Activated CD8-positive, alpha-beta T cell treated with anti-CD3 and anti-CD28 coated beads, Interleukin-2, amount 10 ng/mL, durations not matched to agents 7 days and 5 days (primary cell): ENCODE data around the gene EPDR1. TPM values are rescaled to one million over a fixed set of nuclear protein-coding genes. Genes with fewer than 3 reads are reported as not detected.

Experiments used
- ATAC-seq: fragments of 150-1000 bp; cut with Tn5 transposase; one replicate; pipeline ENCODE4 v1.10.0; 2021; ENCODE audit warnings: moderate library complexity
- CTCF ChIA-PET: fragments of 350-600 bp; sonication (Branson Sonifier 250); formaldehyde crosslinking; loops from one replicate; lab custom pipeline; 2021; ENCODE audit warnings: antibody characterized with exemption; lab: Charles Lee
- POLR2A ChIA-PET: fragments of 350-600 bp; sonication (Branson Sonifier 250); formaldehyde crosslinking; loops from one replicate; lab custom pipeline; 2021; ENCODE audit warnings: antibody characterized with exemption; lab: Charles Lee
- DNase-seq: peaks from one replicate; pipeline ENCODE4 v3.0.0-alpha.2; 2020
- H3K27ac Mint-ChIP-seq: one replicate; pipeline ENCODE4 v1.8.0; 2021; ENCODE audit warnings: mild to moderate bottlenecking, mixed read lengths
- H3K27me3 Mint-ChIP-seq: one replicate; pipeline ENCODE4 v1.8.0; 2021; ENCODE audit warnings: low read depth, mixed read lengths
- H3K36me3 Mint-ChIP-seq: one replicate; pipeline ENCODE4 v1.8.0; 2021; ENCODE audit warnings: low read depth, mixed read lengths
- H3K4me1 Mint-ChIP-seq: one replicate; pipeline ENCODE4 v1.8.0; 2021; ENCODE audit warnings: low read depth, mixed read lengths
- H3K4me3 Mint-ChIP-seq: one replicate; pipeline ENCODE4 v1.8.0; 2021; ENCODE audit warnings: mild to moderate bottlenecking, mixed read lengths
- H3K9me3 Mint-ChIP-seq: one replicate; pipeline ENCODE4 v1.8.0; 2022; ENCODE audit warnings: mixed read lengths; ENCODE audit not compliant: insufficient read depth
- total RNA-seq, 2 experiments: library from RNA; stranded (reverse); gene quantifications; one replicate each; pipeline ENCODE4 v1.2.3, GENCODE V29; 2021

The EPDR1 gene
- total RNA-seq, 2 experiments from 2014 or later, result 0.52 to 1.0 TPM

DNA sequence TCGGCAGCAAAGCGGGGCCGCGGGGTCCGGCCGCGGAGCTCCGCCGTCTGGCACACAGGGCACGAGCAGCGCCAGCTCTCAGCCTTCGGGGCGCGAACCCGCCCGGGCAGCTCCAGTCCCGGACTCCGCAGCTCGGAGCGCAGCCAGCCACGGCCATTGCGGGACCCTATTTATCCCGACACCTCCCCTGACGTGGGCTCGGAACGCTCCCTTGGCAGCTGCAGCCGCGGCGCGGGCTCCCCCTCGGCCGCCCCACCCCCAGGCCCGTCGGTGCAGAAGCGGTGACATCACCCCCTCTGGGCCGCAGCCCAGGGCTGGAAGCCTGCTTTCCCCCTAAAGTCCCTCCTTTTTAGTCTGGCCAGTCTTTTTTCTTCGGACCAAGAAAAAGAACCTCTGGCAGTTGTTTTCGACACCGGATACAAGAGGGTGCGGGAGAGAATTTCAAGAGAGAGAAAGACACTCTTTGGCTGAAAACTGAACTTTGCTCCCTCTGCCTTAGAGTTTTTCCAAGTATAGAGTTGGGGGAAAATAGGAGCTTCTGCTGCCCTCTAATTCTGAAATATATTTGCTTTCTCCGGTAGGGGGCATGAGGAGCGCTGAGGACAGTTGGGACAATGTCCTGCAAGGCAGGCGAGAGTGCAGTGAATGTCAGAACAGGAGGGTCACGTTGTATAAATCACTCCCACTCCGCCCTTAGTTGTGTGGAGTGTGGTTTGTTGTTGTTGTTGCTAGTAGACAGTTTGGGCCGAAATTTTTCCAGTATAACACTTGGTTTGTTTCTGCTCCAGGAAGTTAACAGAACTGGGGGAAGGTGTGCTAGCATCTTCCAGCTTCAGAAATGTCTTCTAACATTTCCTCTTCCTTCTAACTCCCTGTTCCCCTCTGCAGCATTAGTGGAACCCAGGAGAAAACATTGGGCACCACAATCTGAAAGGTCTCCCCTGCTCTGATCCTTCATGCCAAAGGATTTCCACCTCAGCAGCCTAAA lies 3.5 kb upstream of the EPDR1 start, which contains the start of gene SFRP4:
Gene SFRP4, minus strand, starts transcription at position 145 of the 988 bp plus-strand sequence. CDS start 280 bp downstream, outside the sequence.
- peak within 1 kb of the TSS; percentile 51 for H3K4me3 Mint-ChIP-seq
- H3K36me3 Mint-ChIP-seq, result no peaks in the 10 kb centered on the region
- POLR2A ChIA-PET, result interaction anchor here (0.6 kb wide), 1 partner anchor 12 kb away, joined by 4 read pairs; no protein-coding TSS in a partner anchor
- peak; percentile 32 for ATAC-seq
- DNase-seq, result peak; percentile 23
- H3K4me1 Mint-ChIP-seq, result peaks cover 27% of the 10 kb centered on the region
- no peaks in the 10 kb centered on the region for H3K9me3 Mint-ChIP-seq
- H3K27me3 Mint-ChIP-seq, result peaks cover 61% of the 10 kb centered on the region
- H3K27ac Mint-ChIP-seq, result no peak within 1 kb of the TSS
- CTCF ChIA-PET, result interaction anchor here (0.6 to 2.0 kb wide), 10 partner anchors 9 to 451 kb away, joined by 3 to 6 read pairs (median 4); no protein-coding TSS in a partner anchor

DNA sequence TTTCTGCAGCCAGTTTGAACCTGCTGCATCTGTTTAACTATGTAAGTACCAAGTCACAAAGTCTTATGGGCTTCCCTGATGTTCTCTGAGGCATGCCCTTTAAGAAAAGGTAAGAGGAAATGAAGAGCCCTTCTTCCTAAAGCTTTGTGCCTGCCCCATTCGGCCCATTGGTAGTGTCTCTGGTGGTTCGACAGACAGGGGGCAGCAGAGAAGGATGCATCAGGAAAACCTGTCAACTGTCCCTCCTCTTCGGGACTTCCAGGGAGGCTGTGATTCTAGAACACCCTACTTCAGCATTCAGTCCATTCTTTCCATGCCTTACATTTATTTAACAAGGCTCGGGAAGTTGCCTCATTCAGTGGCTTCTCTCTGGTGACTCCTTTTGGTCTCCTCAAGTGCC lies 1.9 kb upstream of the EPDR1 start:
- peaks cover 60% of the 10 kb centered on the region for H3K27me3 Mint-ChIP-seq
- POLR2A ChIA-PET, result no interaction called here
- CTCF ChIA-PET, result interaction anchor here (1.2 to 2.0 kb wide), 5 partner anchors 15 to 451 kb away, joined by 3 to 5 read pairs (median 4); no protein-coding TSS in a partner anchor
- no peaks in the 10 kb centered on the region for H3K36me3 Mint-ChIP-seq
- DNase-seq (no peak), ATAC-seq (no peak)
- no peaks in the 10 kb centered on the region for H3K9me3 Mint-ChIP-seq
- no peak overlapping the region for H3K4me3 Mint-ChIP-seq
- peaks cover 28% of the 10 kb centered on the region for H3K4me1 Mint-ChIP-seq
- no peak overlapping the region for H3K27ac Mint-ChIP-seq

DNA sequence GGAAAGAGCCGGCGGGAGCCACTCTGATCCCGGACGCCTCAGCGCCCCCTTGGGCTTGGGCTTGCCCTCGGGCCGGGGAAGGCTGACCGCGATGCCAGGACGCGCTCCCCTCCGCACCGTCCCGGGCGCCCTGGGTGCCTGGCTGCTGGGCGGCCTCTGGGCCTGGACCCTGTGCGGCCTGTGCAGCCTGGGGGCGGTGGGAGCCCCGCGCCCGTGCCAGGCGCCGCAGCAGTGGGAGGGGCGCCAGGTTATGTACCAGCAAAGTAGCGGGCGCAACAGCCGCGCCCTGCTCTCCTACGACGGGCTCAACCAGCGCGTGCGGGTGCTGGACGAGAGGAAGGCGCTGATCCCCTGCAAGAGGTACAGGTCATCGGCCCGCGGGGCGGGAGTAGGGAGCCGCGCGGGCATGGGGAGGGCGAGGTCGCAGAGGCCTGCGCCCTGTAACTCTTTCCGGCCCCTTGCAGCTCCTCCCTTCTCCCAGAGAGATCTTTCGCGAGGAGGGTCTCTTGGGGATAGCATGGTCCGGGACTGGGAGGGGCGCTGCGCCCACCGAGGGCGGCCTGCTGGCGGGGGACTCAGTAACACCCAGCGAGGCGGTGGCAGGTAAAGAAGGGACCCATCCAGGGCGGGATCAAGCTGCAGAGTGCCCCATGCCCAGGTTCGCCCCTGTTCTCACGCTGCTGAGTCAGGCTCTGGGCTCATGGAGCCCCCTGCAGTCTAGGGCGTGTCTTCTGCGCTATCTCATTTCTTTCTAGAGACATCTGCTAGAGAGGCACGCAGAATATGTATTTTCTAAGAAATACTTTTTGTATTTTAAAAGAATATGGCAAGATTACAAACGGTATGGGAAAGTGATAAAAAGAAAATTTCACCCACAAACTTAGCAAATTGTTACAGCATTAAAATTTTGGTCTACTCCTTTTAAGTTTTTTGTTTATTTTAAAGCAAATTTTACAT lies 687 bp downstream of the EPDR1 start:
- POLR2A ChIA-PET, result interaction anchor here (0.7 kb wide), 1 partner anchor 50 kb away, joined by 3 read pairs; no protein-coding TSS in a partner anchor
- CTCF ChIA-PET, result interaction anchor here (0.7 to 2.0 kb wide), 3 partner anchors 13 to 295 kb away, joined by 3 to 10 read pairs (median 4); no protein-coding TSS in a partner anchor
- Mint-ChIP-seq H3K27ac (no peak overlapping the region), H3K4me1 (peaks cover 23% of the 10 kb centered on the region), H3K27me3 (peaks cover 42% of the 10 kb centered on the region), H3K36me3 (no peaks in the 10 kb centered on the region), H3K9me3 (no peaks in the 10 kb centered on the region), H3K4me3 (peak overlapping the region; percentile 73)
- peak; percentile 65 for ATAC-seq
- peak; percentile 45 for DNase-seq

DNA sequence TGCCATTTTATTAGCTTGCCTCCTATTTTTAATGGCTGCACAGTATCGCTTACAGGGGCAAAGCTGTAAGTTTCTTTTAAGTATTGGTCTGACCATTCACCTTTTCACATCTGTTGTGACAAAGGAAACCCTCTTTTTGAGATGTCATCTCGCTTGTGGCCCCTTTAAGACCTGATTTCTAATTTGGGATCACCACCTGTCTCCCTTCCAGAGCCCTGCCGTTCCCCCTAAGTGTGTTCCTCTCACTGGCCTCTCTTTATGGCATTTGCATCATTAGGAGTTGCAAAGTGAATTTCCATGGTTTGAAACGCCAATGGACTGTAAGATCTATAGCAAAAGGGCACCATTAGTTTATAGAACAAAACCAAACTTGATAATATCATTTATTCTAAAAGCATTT lies 1.4 kb downstream of the EPDR1 start:
- Mint-ChIP-seq H3K4me3 (no peak overlapping the region), H3K36me3 (no peaks in the 10 kb centered on the region), H3K4me1 (peaks cover 19% of the 10 kb centered on the region), H3K9me3 (no peaks in the 10 kb centered on the region), H3K27me3 (peaks cover 40% of the 10 kb centered on the region), H3K27ac (no peak overlapping the region)
- no peak for ATAC-seq
- no peak for DNase-seq
- CTCF ChIA-PET, result interaction anchor here (0.7 to 2.0 kb wide), 2 partner anchors 20 to 294 kb away, joined by 3 to 10 read pairs; no protein-coding TSS in a partner anchor
- POLR2A ChIA-PET, result no interaction called here

DNA sequence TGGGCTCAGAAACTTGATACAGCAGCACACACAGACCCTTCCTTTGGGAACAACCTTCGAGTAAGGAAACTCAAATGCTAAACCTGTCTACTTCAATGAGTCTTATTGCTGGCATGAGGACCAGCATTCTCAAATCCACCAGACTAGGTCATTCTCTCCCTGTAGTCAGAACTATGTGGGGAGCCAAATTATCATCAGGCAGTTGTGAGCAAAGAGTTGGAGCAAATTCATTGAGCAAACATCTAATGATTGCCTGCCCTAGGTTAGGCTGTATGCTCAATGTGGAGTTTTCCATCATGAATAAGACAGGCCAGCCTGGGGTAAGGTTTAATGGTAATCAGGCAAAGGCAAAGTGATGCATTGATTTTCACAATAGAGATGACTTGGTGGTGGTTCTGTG lies 3.6 kb downstream of the EPDR1 start:
- H3K36me3 Mint-ChIP-seq, result no peaks in the 10 kb centered on the region
- no peaks in the 10 kb centered on the region for H3K9me3 Mint-ChIP-seq
- H3K4me3 Mint-ChIP-seq, result no peak overlapping the region
- H3K27ac Mint-ChIP-seq, result no peak overlapping the region
- H3K27me3 Mint-ChIP-seq, result peaks cover 25% of the 10 kb centered on the region
- peaks cover 12% of the 10 kb centered on the region for H3K4me1 Mint-ChIP-seq
- CTCF ChIA-PET, result no interaction called here
- DNase-seq (no peak), ATAC-seq (no peak)
- POLR2A ChIA-PET, result no interaction called here

DNA sequence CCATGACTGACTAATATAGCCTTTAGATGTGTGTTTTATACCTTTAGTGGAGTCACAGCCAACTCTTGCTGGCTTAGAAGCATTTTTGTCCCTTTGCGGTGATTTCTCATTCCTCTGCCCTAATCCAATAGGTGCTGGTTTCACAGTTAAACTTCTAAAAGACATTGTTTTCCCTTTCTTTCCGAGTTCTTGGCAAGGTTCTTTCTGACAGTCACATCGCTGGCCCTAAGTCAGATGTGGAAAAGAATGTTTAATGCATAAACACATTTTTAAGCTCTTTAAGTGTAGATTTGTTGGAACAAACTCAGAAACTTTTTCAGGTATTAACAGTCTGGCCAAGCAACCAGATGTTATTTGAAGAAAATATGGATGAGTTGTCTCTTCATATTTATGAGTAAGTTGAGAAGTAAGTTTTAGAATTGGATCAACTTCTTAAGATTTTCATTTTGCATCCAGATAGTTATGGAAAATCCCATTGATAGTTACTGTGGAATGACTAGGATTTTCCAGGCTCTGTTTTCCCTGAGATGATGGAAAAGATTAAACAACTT lies 4.1 kb downstream of the EPDR1 start:
- Mint-ChIP-seq H3K27me3 (peaks cover 20% of the 10 kb centered on the region), H3K4me3 (no peak overlapping the region), H3K27ac (no peak overlapping the region), H3K9me3 (no peaks in the 10 kb centered on the region), H3K36me3 (no peaks in the 10 kb centered on the region), H3K4me1 (peaks cover 12% of the 10 kb centered on the region)
- no peak for DNase-seq
- ATAC-seq, result no peak
- ChIA-PET POLR2A (no interaction called here), CTCF (no interaction called here)

DNA sequence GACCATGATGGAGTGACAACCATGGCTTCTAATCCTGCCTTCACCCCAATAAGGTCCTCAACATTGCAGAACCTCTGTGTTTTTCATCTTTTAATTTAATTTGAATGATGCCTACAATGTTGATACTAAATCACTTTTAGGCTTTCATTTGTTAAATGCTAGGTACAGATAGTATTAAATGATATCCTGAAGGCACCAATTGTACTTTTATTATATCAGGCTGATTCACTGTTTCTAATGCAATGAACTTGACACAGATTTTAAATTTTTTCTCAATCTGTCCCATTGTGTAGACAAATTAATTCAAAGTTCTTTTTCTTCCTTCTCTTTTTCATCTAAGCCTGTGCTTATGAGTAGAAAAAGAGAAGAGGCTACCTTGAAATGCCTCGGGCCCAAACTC lies 5.2 kb downstream of the EPDR1 start:
- ATAC-seq (no peak), DNase-seq (no peak)
- peaks cover 7% of the 10 kb centered on the region for H3K4me1 Mint-ChIP-seq
- ChIA-PET CTCF (no interaction called here), POLR2A (no interaction called here)
- no peak overlapping the region for H3K4me3 Mint-ChIP-seq
- H3K27me3 Mint-ChIP-seq, result peaks cover 13% of the 10 kb centered on the region
- H3K9me3 Mint-ChIP-seq, result no peaks in the 10 kb centered on the region
- no peaks in the 10 kb centered on the region for H3K36me3 Mint-ChIP-seq
- H3K27ac Mint-ChIP-seq, result no peak overlapping the region

DNA sequence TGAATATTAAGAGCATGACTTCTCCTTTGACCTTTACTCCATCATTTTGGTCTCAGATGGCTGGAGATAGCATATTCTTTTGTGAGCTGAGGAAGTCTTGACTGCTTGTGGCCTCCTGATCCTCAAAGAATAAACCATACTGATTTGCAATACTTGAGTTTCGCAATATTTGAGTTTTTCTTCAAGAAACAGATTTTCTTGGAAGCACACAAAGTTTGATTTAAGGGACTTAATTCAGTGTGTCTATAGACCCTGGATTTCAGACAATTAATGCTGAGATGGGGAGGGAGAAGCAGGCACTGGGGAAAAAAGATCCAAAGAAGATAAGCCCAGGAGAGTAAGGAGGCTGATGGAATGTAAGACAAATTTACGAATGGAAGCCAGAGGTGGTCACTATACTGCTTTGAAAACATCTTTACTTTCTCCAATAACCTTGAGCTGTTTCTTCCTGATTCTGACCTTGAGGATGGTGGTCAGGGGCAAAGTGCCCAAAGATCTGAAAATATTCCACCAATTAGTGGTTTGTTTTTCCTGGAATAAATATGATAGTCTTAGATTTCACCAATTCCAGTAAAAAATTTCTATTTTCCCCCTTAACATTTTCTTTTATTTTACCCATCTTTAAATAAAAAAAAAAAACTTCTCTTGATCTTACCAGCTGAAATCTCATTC lies 7.5 kb downstream of the EPDR1 start:
- POLR2A ChIA-PET, result no interaction called here
- Mint-ChIP-seq H3K9me3 (no peaks in the 10 kb centered on the region), H3K36me3 (no peaks in the 10 kb centered on the region), H3K4me1 (no peaks in the 10 kb centered on the region), H3K4me3 (no peak overlapping the region), H3K27me3 (peaks cover 6% of the 10 kb centered on the region), H3K27ac (no peak overlapping the region)
- ATAC-seq (no peak), DNase-seq (no peak)
- CTCF ChIA-PET, result no interaction called here

DNA sequence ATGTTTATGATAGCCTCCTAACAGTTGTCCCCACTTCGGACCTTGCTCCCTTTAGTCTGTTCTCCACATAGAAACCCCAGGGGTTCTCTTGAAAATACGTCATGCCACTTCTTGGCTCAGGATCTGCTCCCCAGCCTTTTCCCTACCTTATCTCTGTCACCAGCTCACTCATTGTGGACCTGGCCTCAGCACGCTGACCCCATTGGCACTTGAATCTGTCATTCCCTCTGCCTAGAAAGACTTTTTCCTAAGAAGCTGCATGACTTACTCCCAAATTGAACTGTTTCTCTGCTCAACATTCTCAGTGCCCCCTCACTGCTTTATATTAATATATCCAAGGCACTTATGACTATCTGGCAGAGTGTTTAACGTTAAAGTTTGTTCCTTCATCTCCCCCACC lies 8.4 kb downstream of the EPDR1 start:
- H3K27me3 Mint-ChIP-seq, result peaks cover 2% of the 10 kb centered on the region
- H3K9me3 Mint-ChIP-seq, result no peaks in the 10 kb centered on the region
- H3K36me3 Mint-ChIP-seq, result no peaks in the 10 kb centered on the region
- H3K4me3 Mint-ChIP-seq, result no peak overlapping the region
- DNase-seq, result no peak
- H3K27ac Mint-ChIP-seq, result no peak overlapping the region
- POLR2A ChIA-PET, result interaction anchor here (0.6 kb wide), 1 partner anchor 12 kb away, joined by 4 read pairs; the partner anchor contains the start of gene SFRP4
- CTCF ChIA-PET, result interaction anchor here (1.0 kb wide), 1 partner anchor 11 kb away, joined by 3 read pairs; the partner anchor contains the start of gene SFRP4
- ATAC-seq, result no peak
- no peaks in the 10 kb centered on the region for H3K4me1 Mint-ChIP-seq

DNA sequence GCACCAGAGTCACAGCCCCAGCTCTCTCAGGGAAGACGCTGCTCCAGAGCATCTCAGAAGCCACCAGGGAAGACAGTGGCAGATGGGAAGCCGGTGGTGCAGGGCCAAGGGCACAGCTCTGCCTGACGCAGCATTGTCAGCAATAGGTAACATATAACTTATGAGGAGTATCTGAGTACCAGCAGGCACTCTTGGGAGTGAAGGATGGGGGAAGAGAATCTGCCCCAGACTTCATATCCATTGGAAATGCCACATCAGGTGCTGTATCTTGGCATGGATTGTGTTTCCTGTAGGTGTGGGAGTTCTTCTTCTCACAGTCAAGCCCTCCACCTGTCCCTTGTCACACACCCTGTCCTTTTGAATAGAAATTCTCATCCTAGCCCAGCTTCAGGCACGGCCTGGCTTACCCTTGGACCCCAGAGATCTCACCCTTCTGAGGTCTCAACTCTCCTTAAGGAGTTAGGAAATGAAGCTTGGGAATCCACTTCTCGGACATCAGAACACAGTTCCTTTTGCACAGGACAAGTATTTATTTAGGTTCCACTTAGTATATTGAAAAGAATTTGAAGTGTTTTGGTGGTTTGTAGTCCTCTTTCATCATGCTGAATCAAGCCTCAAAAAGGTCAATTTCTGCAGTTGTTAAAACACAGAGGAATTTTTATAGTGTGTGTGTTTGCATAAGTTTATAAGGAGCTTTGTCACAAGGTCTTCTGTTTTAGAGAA lies 9.9 kb downstream of the EPDR1 start:
- ATAC-seq (no peak), DNase-seq (no peak)
- Mint-ChIP-seq H3K36me3 (no peaks in the 10 kb centered on the region), H3K27ac (no peak overlapping the region), H3K27me3 (peaks cover 2% of the 10 kb centered on the region), H3K4me1 (no peaks in the 10 kb centered on the region), H3K9me3 (no peaks in the 10 kb centered on the region), H3K4me3 (no peak overlapping the region)
- ChIA-PET POLR2A (no interaction called here), CTCF (no interaction called here)
